HepG2 (cell line): ENCODE results near the gene SPTBN5. TPM values are rescaled to one million over a fixed set of nuclear protein-coding genes. Genes with fewer than 3 reads are reported as not detected.

Experiments
- ATAC-seq: fragments of 200-7000 bp; cut with Tn5 transposase; 3 replicates; pipeline ENCODE4 v1.9.1; 2020; ENCODE audit warnings: mild to moderate bottlenecking, moderate library complexity
- BruUV-seq: library from RNA; stranded (reverse); fragments of 400-500 nt; replicated peaks from 2 replicates; lab custom pipeline; 2021; lab: Mats Ljungman, UMichigan
- CTCF ChIA-PET: fragments of 300-600 bp; formaldehyde crosslinking; extraction: SDS; loops from one replicate; lab custom pipeline; 2021; ENCODE audit warnings: low total read pairs, inconsistent platforms, low intra/inter-chr PET ratio; lab: Yijun Ruan, JAX
- POLR2A ChIA-PET: fragments of 350-600 bp; sonication (Branson Sonifier 250); formaldehyde crosslinking; loops from one replicate; lab custom pipeline; 2020; ENCODE audit warnings: antibody characterized with exemption, inconsistent platforms; lab: Yijun Ruan, JAX
- DNase-seq: peaks from one replicate; pipeline ENCODE4 v3.0.0-alpha.2; 2015; ENCODE audit warnings: low spot score
- FAIRE-seq: peaks from 3 replicates; lab custom pipeline; 2011; peaks lifted over from hg19 to GRCh38; lab: Jason Lieb, UNC
- H2AFZ ChIP-seq: one replicate; pipeline ENCODE4 v1.6.1; 2011; ENCODE audit warnings: low read length, inconsistent platforms
- H3K27ac ChIP-seq: fragments of 300-600 bp; 3 replicates; pipeline ENCODE4 v1.8.0; 2011; ENCODE audit warnings: mixed run types, mild to moderate bottlenecking, mixed read lengths, low read length, inconsistent platforms; ENCODE audit not compliant: insufficient read depth; ENCODE audit errors: extremely low read length
- H3K27me3 ChIP-seq, 2 experiments: fragments of 200-600 bp in 1 of 2; 2 replicates in 1 of 2; 3 replicates in 1 of 2; pipeline versions ENCODE4 v1.6.0 to v1.8.0; 2011; ENCODE audit warnings: low read length in 2 of 2, mild to moderate bottlenecking in 2 of 2, moderate library complexity in 2 of 2, inconsistent platforms in 1 of 2; ENCODE audit not compliant: insufficient read depth in 2 of 2, control insufficient read depth in 1 of 2
- H3K36me3 ChIP-seq, 2 experiments: fragments of 200-600 bp in 1 of 2; replicated peaks in 1 of 2; 2 replicates in 1 of 2; 3 replicates in 1 of 2; pipeline versions ENCODE4 v1.5.1 to v1.8.0; 2011; ENCODE audit warnings: low read length in 2 of 2, inconsistent platforms in 1 of 2; ENCODE audit not compliant: insufficient read depth in 2 of 2, control insufficient read depth in 1 of 2
- H3K4me1 ChIP-seq: 2 replicates; pipeline ENCODE4 v1.5.1; 2012; ENCODE audit warnings: low read length, inconsistent platforms; ENCODE audit not compliant: insufficient read depth
- H3K4me2 ChIP-seq: 2 replicates; pipeline ENCODE4 v1.6.0; 2011; ENCODE audit warnings: low read depth, low read length, inconsistent platforms
- H3K4me3 ChIP-seq, 3 experiments: fragments of 200-600 bp in 1 of 3; sonication (generic), shearing (Covaris generic) in 1 of 3; replicated peaks in 1 of 3; 2 replicates each; pipeline ENCODE4 v1.5.1; 2011 to 2016; ENCODE audit warnings: low read length in 3 of 3, inconsistent platforms in 2 of 3, low read depth in 2 of 3, mild to moderate bottlenecking in 2 of 3, control low read depth in 1 of 3, mixed read lengths in 1 of 3; ENCODE audit not compliant: insufficient read depth in 1 of 3
- H3K79me2 ChIP-seq: one replicate; pipeline ENCODE4 v1.6.1; 2011; ENCODE audit warnings: low read length, inconsistent platforms; ENCODE audit not compliant: insufficient read depth
- H3K9ac ChIP-seq: 2 replicates; pipeline ENCODE4 v1.6.0; 2011; ENCODE audit warnings: mild to moderate bottlenecking, low read depth, low read length, inconsistent platforms; ENCODE audit not compliant: insufficient read depth
- H3K9me3 ChIP-seq: 2 replicates; pipeline ENCODE4 v1.5.1; 2012; ENCODE audit warnings: mild to moderate bottlenecking, low read length
- H4K20me1 ChIP-seq: 2 replicates; pipeline ENCODE4 v1.6.0; 2011; ENCODE audit warnings: inconsistent platforms, mild to moderate bottlenecking, low read length, moderate library complexity; ENCODE audit not compliant: insufficient read depth
- CBX2 ChIP-seq, 2 experiments: fragments of 200-600 bp in 1 of 2; sonication (generic); formaldehyde crosslinking in 1 of 2; IDR thresholded peaks; 2 replicates each; pipeline versions ENCODE4 v1.7.0 to v1.8.1; 2018 to 2022; ENCODE audit warnings: low read depth in 2 of 2, low read length in 1 of 2, mild to moderate bottlenecking in 1 of 2, missing genetic modification reagents in 1 of 2
- FIP1L1 ChIP-seq: fragments of 200-400 bp; formaldehyde crosslinking; IDR thresholded peaks from 2 replicates; pipeline ENCODE4 v1.6.1; 2018; ENCODE audit warnings: low read depth, mild to moderate bottlenecking, low read length, moderate library complexity, borderline replicate concordance; ENCODE audit not compliant: insufficient read depth
- HDAC1 ChIP-seq: sonication (generic); formaldehyde crosslinking; IDR thresholded peaks from 2 replicates; pipeline ENCODE4 v1.5.1; 2020; ENCODE audit warnings: mild to moderate bottlenecking, missing genetic modification reagents
- HES4 ChIP-seq: sonication (generic); formaldehyde crosslinking; IDR thresholded peaks from 2 replicates; pipeline ENCODE4 v1.9.0; 2021; ENCODE audit warnings: mild to moderate bottlenecking, missing genetic modification reagents, borderline replicate concordance
- MLX ChIP-seq: IDR thresholded peaks from 2 replicates; pipeline ENCODE4 v1.6.1; 2016
- SIX4 ChIP-seq: sonication (generic); formaldehyde crosslinking; IDR thresholded peaks from 2 replicates; pipeline ENCODE4 v1.4.0; 2020; ENCODE audit warnings: missing genetic modification reagents
- TGIF2 ChIP-seq: IDR thresholded peaks from 2 replicates; pipeline ENCODE4 v1.6.1; 2016; ENCODE audit warnings: control low read depth, missing compliant biosample characterization
- TP53 ChIP-seq: sonication (generic); formaldehyde crosslinking; conservative IDR thresholded peaks from 2 replicates; pipeline ENCODE4 v1.4.0; 2020; ENCODE audit warnings: missing genetic modification reagents
- ZNF33A ChIP-seq: sonication (generic); formaldehyde crosslinking; IDR thresholded peaks from 2 replicates; pipeline ENCODE4 v1.5.1; 2020; ENCODE audit warnings: missing genetic modification reagents, mild to moderate bottlenecking, moderate library complexity, borderline replicate concordance
- ZNF441 ChIP-seq: sonication (generic); formaldehyde crosslinking; IDR thresholded peaks from 2 replicates; pipeline ENCODE4 v1.7.0; 2021; ENCODE audit warnings: missing genetic modification reagents, borderline replicate concordance
- ZNF629 ChIP-seq: sonication (generic); formaldehyde crosslinking; conservative IDR thresholded peaks from 2 replicates; pipeline ENCODE4 v1.5.0; 2020; ENCODE audit warnings: missing genetic modification reagents
- ZNF709 ChIP-seq: sonication (generic); formaldehyde crosslinking; IDR thresholded peaks from 2 replicates; pipeline ENCODE4 v1.5.0; 2020; ENCODE audit warnings: mild to moderate bottlenecking, missing genetic modification reagents
- ZSCAN21 ChIP-seq: sonication (generic); formaldehyde crosslinking; IDR thresholded peaks from 2 replicates; pipeline ENCODE4 v1.8.0; 2022; ENCODE audit warnings: mild to moderate bottlenecking, missing genetic modification reagents, moderate library complexity, borderline replicate concordance
- ZSCAN30 ChIP-seq: sonication (generic); formaldehyde crosslinking; IDR thresholded peaks from 2 replicates; pipeline ENCODE4 v1.5.0; 2020; ENCODE audit warnings: mild to moderate bottlenecking, missing genetic modification reagents
- WGBS: methylation state at CpG from one replicate; pipeline ENCODE4 v1.1.6; 2017; ENCODE audit warnings: low lambda C conversion rate; 5-methylcytosine and 5-hydroxymethylcytosine counted together
- in situ Hi-C: cut with HindIII; loops from 2 replicates; pipeline ENCODE4 v1.10.0; 2017; ENCODE audit warnings: low pct_unique_long_range_greater_than_20kb; ENCODE audit not compliant: extremely low pct_ligation_motif_present
- intact Hi-C: fragments of 100-400 bp; cut with micrococcal nuclease; formaldehyde crosslinking; loops from one replicate; pipeline ENCODE4 v1.10.0; 2022; ENCODE audit not compliant: unreplicated experiment
- polyA plus RNA-seq, 8 experiments: library from polyadenylated mRNA; depleted of rRNA in 3 of 8; stranded (reverse) in 7 of 8; unstranded in 1 of 8; fragments of >200 nt; fragmentation: Illumina TruSeq in 4 of 8; extraction: Trizol in 4 of 8; gene quantifications; 2 replicates each; pipeline versions ENCODE4 v1.2.1 to v1.2.3, GENCODE V29; 2011 to 2016; ENCODE audit warnings: low read depth in 4 of 8, missing spikeins in 1 of 8, mixed read lengths in 1 of 8; ENCODE audit not compliant: insufficient read depth in 1 of 8
- total RNA-seq, 5 experiments: library from RNA; depleted of rRNA; stranded (reverse); fragments of >200 nt; fragmentation: Illumina TruSeq; extraction: Trizol; gene quantifications; 2 replicates each; pipeline ENCODE4 v1.2.3, GENCODE V29; 2016; ENCODE audit warnings: low read depth in 1 of 5

SPTBN5 gene
- total and polyA plus RNA-seq, 2 of the 13 experiments (the other 11 are each of a cell fraction or from before 2014, with no cell fraction given) = 0.01 to 0.07 TPM

GRCh38 chr15:41874736-41875135 is 19.1 kb downstream of the SPTBN5 start:
- Histone ChIP-seq H3K36me3 (no peaks in the 10 kb centered on the region), H3K27ac (no peak overlapping the region), H2AFZ (no peak overlapping the region), H3K4me2 (no peak overlapping the region), H3K79me2 (no peaks in the 10 kb centered on the region), H3K4me1 (peaks cover 10% of the 10 kb centered on the region; the same call in 1 of the 2 replicates), H3K4me3 (no peak overlapping the region), H3K27me3 (peaks cover 19 to 89% of the 10 kb centered on the region in 2 experiments), H4K20me1 (no peaks in the 10 kb centered on the region), H3K9me3 (no peaks in the 10 kb centered on the region), H3K9ac (no peak overlapping the region)
- no peak for ATAC-seq
- FAIRE-seq = no peak
- in situ Hi-C loops = no loop called here
- no peak for DNase-seq
- 40% methylated on average over 2 of the region's 12 CpGs for WGBS
- ChIA-PET CTCF (no interaction called here), POLR2A (no interaction called here)
- TF ChIP-seq HES4 (CRISPR knock-in tag) (no peak), ZSCAN30 (no peak), ZNF629 (CRISPR knock-in tag) (no peak), MLX (no peak), ZSCAN21 (no peak), FIP1L1 (no peak), ZNF441 (CRISPR knock-in tag) (no peak), TP53 (CRISPR knock-in tag) (no peak), ZNF709 (CRISPR knock-in tag) (no peak), HDAC1 (CRISPR knock-in tag) (no peak), SIX4 (CRISPR knock-in tag) (no peak), TGIF2 (no peak), CBX2 (IDR thresholded peaks at IDR 0.05; ENCODE audit: low read depth, low read length) (no peak), CBX2 (CRISPR knock-in tag; IDR thresholded peaks at IDR 0.05; ENCODE audit: low read depth) (no peak), ZNF33A (CRISPR knock-in tag) (no peak)
- BruUV-seq = no TSS peak
- intact Hi-C loops = no loop called here
